Measurements from ENCODE around the gene SQSTM1. TPM values are rescaled to one million over a fixed set of nuclear protein-coding genes. Genes with fewer than 3 reads are reported as not detected.

SQSTM1 gene
- polyA plus RNA-seq, 2 donors, result 94.8 to 111 TPM

DNA sequence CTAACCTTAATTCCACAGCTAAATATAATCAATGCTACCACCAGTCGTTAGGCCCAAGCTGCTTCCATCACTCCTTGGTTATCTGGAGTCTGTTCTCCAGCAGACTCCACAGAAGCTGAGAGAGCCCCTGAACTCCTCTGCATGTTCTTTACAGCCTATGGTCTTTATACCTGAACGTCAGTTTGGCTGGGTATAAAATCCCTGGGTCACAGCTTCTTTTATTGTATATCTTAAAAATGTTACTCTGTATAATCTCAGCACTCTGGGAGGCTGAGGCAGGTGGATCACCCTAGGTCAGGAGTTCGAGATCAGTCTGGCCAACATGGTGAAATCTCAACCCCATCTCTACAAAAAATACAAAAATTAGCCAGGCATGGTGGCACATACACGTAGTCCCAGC is 61.6 kb downstream of the SQSTM1 start:
- WGBS, 2 donors, result 89 to 98% methylated on average over 4 of the region's 4 CpGs
- peaks cover 0 to 4% of the 10 kb centered on the region in 2 donors for H3K9me3 ChIP-seq (ENCODE audit: control insufficient read depth in 2 of 2, insufficient read depth in 1 of 2, low read depth in 1 of 2, low read length in 1 of 2)
- no peaks in the 10 kb centered on the region for H3K27me3 ChIP-seq (ENCODE audit: control insufficient read depth in 1 of 2, insufficient read depth in 2 of 2, low read length in 2 of 2)
- no peaks in the 10 kb centered on the region for H3K4me1 ChIP-seq (ENCODE audit: control insufficient read depth in 2 of 2, insufficient read depth in 2 of 2, low read length in 1 of 2)
- no peak overlapping the region for H3K27ac ChIP-seq (ENCODE audit: low read depth in 2 of 2, low read length in 1 of 2)
- H3K4me3 ChIP-seq (ENCODE audit: low read depth in 1 of 2, low read length in 2 of 2), result no peak overlapping the region
- peaks cover 9 to 50% of the 10 kb centered on the region in 2 donors for H3K36me3 ChIP-seq (ENCODE audit: control insufficient read depth in 2 of 2, insufficient read depth in 2 of 2, low read length in 1 of 2)

DNA sequence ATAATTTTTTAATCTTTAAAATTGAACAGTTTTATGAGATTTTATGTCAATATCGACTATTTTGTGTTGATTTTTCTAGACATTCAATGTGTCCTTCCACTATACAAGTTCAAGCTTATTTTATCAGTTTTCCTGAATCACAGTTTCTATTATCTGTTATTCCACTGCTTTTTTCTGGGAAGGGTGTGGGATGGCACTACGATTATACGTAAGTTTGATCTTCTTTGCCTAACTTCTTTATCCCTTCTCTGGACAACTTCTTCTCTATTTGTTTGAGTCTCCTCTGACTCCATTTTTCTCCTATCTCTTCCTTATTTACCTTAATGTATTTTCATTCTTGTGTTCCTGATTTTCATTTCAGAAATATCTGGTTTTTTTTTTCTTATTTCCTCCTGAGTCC is 62.5 kb downstream of the SQSTM1 start:
- Histone ChIP-seq H3K4me1 (ENCODE audit: control insufficient read depth in 2 of 2, insufficient read depth in 2 of 2, low read length in 1 of 2) (no peaks in the 10 kb centered on the region), H3K9me3 (ENCODE audit: control insufficient read depth in 2 of 2, insufficient read depth in 1 of 2, low read depth in 1 of 2, low read length in 1 of 2) (peaks cover 0 to 4% of the 10 kb centered on the region in 2 donors), H3K27me3 (ENCODE audit: control insufficient read depth in 1 of 2, insufficient read depth in 2 of 2, low read length in 2 of 2) (no peaks in the 10 kb centered on the region), H3K36me3 (ENCODE audit: control insufficient read depth in 2 of 2, insufficient read depth in 2 of 2, low read length in 1 of 2) (peaks cover 9 to 53% of the 10 kb centered on the region in 2 donors), H3K4me3 (ENCODE audit: low read depth in 1 of 2, low read length in 2 of 2) (no peak overlapping the region), H3K27ac (ENCODE audit: low read depth in 2 of 2, low read length in 1 of 2) (no peak overlapping the region)
- 98 to 99% methylated on average over 3 of the region's 3 CpGs for WGBS, 2 donors

- Histone ChIP-seq H3K9me3 (ENCODE audit: control insufficient read depth in 2 of 2, insufficient read depth in 1 of 2, low read depth in 1 of 2, low read length in 1 of 2) (peaks cover 0 to 4% of the 10 kb centered on the region in 2 donors), H3K4me3 (ENCODE audit: low read depth in 1 of 2, low read length in 2 of 2) (no peak overlapping the region), H3K27ac (ENCODE audit: low read depth in 2 of 2, low read length in 1 of 2) (no peak overlapping the region), H3K27me3 (ENCODE audit: control insufficient read depth in 1 of 2, insufficient read depth in 2 of 2, low read length in 2 of 2) (no peaks in the 10 kb centered on the region), H3K4me1 (ENCODE audit: control insufficient read depth in 2 of 2, insufficient read depth in 2 of 2, low read length in 1 of 2) (no peaks in the 10 kb centered on the region), H3K36me3 (ENCODE audit: control insufficient read depth in 2 of 2, insufficient read depth in 2 of 2, low read length in 1 of 2) (peaks cover 14 to 49% of the 10 kb centered on the region in 2 donors)
- 96 to 97% methylated on average over 13 of the region's 13 CpGs for WGBS, 2 donors
These were observed 64.9 kb downstream of the SQSTM1 start for GRCh38 chr5:179885491-179886090.

GRCh38 chr5:179886190-179886911 is 65.6 kb downstream of the SQSTM1 start:
- Histone ChIP-seq H3K9me3 (ENCODE audit: control insufficient read depth in 2 of 2, insufficient read depth in 1 of 2, low read depth in 1 of 2, low read length in 1 of 2) (peaks cover 0 to 4% of the 10 kb centered on the region in 2 donors), H3K36me3 (ENCODE audit: control insufficient read depth in 2 of 2, insufficient read depth in 2 of 2, low read length in 1 of 2) (peaks cover 20 to 50% of the 10 kb centered on the region in 2 donors), H3K4me3 (ENCODE audit: low read depth in 1 of 2, low read length in 2 of 2) (no peak overlapping the region), H3K27me3 (ENCODE audit: control insufficient read depth in 1 of 2, insufficient read depth in 2 of 2, low read length in 2 of 2) (no peaks in the 10 kb centered on the region), H3K4me1 (ENCODE audit: control insufficient read depth in 2 of 2, insufficient read depth in 2 of 2, low read length in 1 of 2) (no peaks in the 10 kb centered on the region), H3K27ac (ENCODE audit: low read depth in 2 of 2, low read length in 1 of 2) (no peak overlapping the region)
- 88 to 89% methylated on average over 14 of the region's 14 CpGs for WGBS, 2 donors

GRCh38 chr5:179887095-179887494 is 66.4 kb downstream of the SQSTM1 start:
- Histone ChIP-seq H3K27ac (ENCODE audit: low read depth in 2 of 2, low read length in 1 of 2) (no peak overlapping the region), H3K4me3 (ENCODE audit: low read depth in 1 of 2, low read length in 2 of 2) (no peak overlapping the region), H3K27me3 (ENCODE audit: control insufficient read depth in 1 of 2, insufficient read depth in 2 of 2, low read length in 2 of 2) (no peaks in the 10 kb centered on the region), H3K9me3 (ENCODE audit: control insufficient read depth in 2 of 2, insufficient read depth in 1 of 2, low read depth in 1 of 2, low read length in 1 of 2) (peaks cover 0 to 4% of the 10 kb centered on the region in 2 donors), H3K36me3 (ENCODE audit: control insufficient read depth in 2 of 2, insufficient read depth in 2 of 2, low read length in 1 of 2) (peaks cover 25 to 57% of the 10 kb centered on the region in 2 donors), H3K4me1 (ENCODE audit: control insufficient read depth in 2 of 2, insufficient read depth in 2 of 2, low read length in 1 of 2) (no peaks in the 10 kb centered on the region)
- 95% methylated on average over 11 of the region's 11 CpGs for WGBS, 2 donors

Other genes with a start within 250 kb of the SQSTM1 start
- gene HNRNPH1, start 197.2 kb upstream of the SQSTM1 start, polyA plus RNA-seq, result 100 to 1,000 TPM; 156 to 247 TPM
- under 1 TPM; 0.05 to 0.12 TPM for gene CBY3, start 139.9 kb upstream of the SQSTM1 start, polyA plus RNA-seq
- 10 to 100 TPM; 68.4 to 87.5 TPM for gene CANX, start 121.9 kb upstream of the SQSTM1 start, polyA plus RNA-seq
- gene MAML1, start 88.1 kb upstream of the SQSTM1 start, polyA plus RNA-seq, result 1 to 10 TPM; 7.1 to 7.9 TPM
- 1 to 10 TPM; 3.0 to 6.5 TPM for gene LTC4S, start 26.9 kb upstream of the SQSTM1 start, polyA plus RNA-seq
- 10 to 100 TPM; 59.2 to 66.8 TPM for gene MGAT4B, start 14.0 kb upstream of the SQSTM1 start, polyA plus RNA-seq
- gene MRNIP, start 37.9 kb downstream of the SQSTM1 start, polyA plus RNA-seq, result 10 to 100 TPM; 12.2 to 31.5 TPM
- gene TBC1D9B, start 87.0 kb downstream of the SQSTM1 start, polyA plus RNA-seq, result 10 to 100 TPM; 44.8 to 69.5 TPM